Activated CD8-positive, alpha-beta memory T cell treated with anti-CD3 and anti-CD28 coated beads for 36 hours (primary cell): ENCODE measurements around the gene STK26. TPM values are rescaled to one million over a fixed set of nuclear protein-coding genes. Genes with fewer than 3 reads are reported as not detected.
"Not testable (repeated sequence)": the region's sequence is repeated elsewhere in the genome, so short reads cannot be mapped to it uniquely, and the experiment has no call there.

Experiments
- CTCF ChIA-PET: fragments of 350-600 bp; sonication (Branson Sonifier 250); formaldehyde crosslinking; loops from one replicate; lab custom pipeline; 2021; ENCODE audit warnings: antibody characterized with exemption; lab: Charles Lee
- POLR2A ChIA-PET: fragments of 350-600 bp; sonication (Branson Sonifier 250); formaldehyde crosslinking; loops from one replicate; lab custom pipeline; 2021; ENCODE audit warnings: antibody characterized with exemption; lab: Charles Lee
- total RNA-seq, 2 experiments: library from RNA; stranded (reverse); gene quantifications; one replicate each; pipeline ENCODE4 v1.2.3, GENCODE V29; 2021

STK26 gene
- total RNA-seq, 2 experiments from 2014 or later, result 61.8 to 62.8 TPM

GRCh38 chrX:132086672-132087071, 63.6 kb downstream of the STK26 start:
- ChIA-PET CTCF (no interaction called here), POLR2A (no interaction called here)

GRCh38 chrX:132088864-132089263, 65.8 kb downstream of the STK26 start:
- CTCF ChIA-PET, result interaction anchor here (0.8 kb wide), 1 partner anchor 11 kb away, joined by 3 read pairs; no protein-coding TSS in a partner anchor

GRCh38 chrX:132090403-132091159, 67.5 kb downstream of the STK26 start:
- POLR2A ChIA-PET, result no interaction called here
- CTCF ChIA-PET, result interaction anchor here (0.9 to 1.4 kb wide), 2 partner anchors 129 to 249 kb away, joined by 3 to 5 read pairs; partner anchors contain the start of gene RAP2C

More at GRCh38 chrX:132088864-132089263, 65.8 kb downstream of the STK26 start:
- POLR2A ChIA-PET, result no interaction called here

- ChIA-PET POLR2A (no interaction called here), CTCF (interaction anchor here (1.1 kb wide), 1 partner anchor 127 kb away, joined by 4 read pairs; the partner anchor contains the start of gene RAP2C)
Observed at GRCh38 chrX:132092439-132093065, 69.5 kb downstream of the STK26 start.

- POLR2A ChIA-PET, result no interaction called here
- CTCF ChIA-PET, result interaction anchor here (1.1 kb wide), 1 partner anchor 126 kb away, joined by 4 read pairs; the partner anchor contains the start of gene RAP2C
Observed at GRCh38 chrX:132093239-132093860, 70.2 kb downstream of the STK26 start.

GRCh38 chrX:132094164-132094563, 71.1 kb downstream of the STK26 start:
- CTCF ChIA-PET, result no interaction called here
- POLR2A ChIA-PET, result no interaction called here

GRCh38 chrX:132098704-132099103, 75.6 kb downstream of the STK26 start:
- POLR2A ChIA-PET, CTCF ChIA-PET: not testable (repeated sequence)

- ChIA-PET POLR2A (no interaction called here), CTCF (no interaction called here)
Observed at GRCh38 chrX:132101206-132101605, 78.1 kb downstream of the STK26 start.

- ChIA-PET POLR2A (no interaction called here), CTCF (no interaction called here)
Observed at GRCh38 chrX:132101799-132102198, 78.7 kb downstream of the STK26 start.

- ChIA-PET POLR2A (no interaction called here), CTCF (no interaction called here)
Observed at GRCh38 chrX:132107291-132107690, 84.2 kb downstream of the STK26 start.

- ChIA-PET POLR2A (no interaction called here), CTCF (no interaction called here)
Observed at GRCh38 chrX:132114607-132115006, 91.5 kb downstream of the STK26 start.

- CTCF ChIA-PET, result no interaction called here
- POLR2A ChIA-PET, result no interaction called here
Observed at GRCh38 chrX:132115792-132116191, 92.7 kb downstream of the STK26 start.

GRCh38 chrX:132118358-132118757, 95.3 kb downstream of the STK26 start:
- POLR2A ChIA-PET, result no interaction called here
- CTCF ChIA-PET, result no interaction called here

- ChIA-PET POLR2A (no interaction called here), CTCF (no interaction called here)
Observed at GRCh38 chrX:132119283-132119682, 96.2 kb downstream of the STK26 start.

- ChIA-PET POLR2A (no interaction called here), CTCF (no interaction called here)
Observed at GRCh38 chrX:132119821-132120515, 96.9 kb downstream of the STK26 start.

GRCh38 chrX:132120913-132121312, 97.8 kb downstream of the STK26 start:
- ChIA-PET POLR2A (no interaction called here), CTCF (no interaction called here)
